ENCODE measurements around the gene JARID2.

The JARID2 gene

GRCh38 chr6:15509335-15509933 lies 263.6 kb downstream of the JARID2 start:
- Histone ChIP-seq H3K27ac (ENCODE audit: low read depth, low read length) (no peak overlapping the region), H3K4me1 (ENCODE audit: insufficient read depth, low read length) (peaks cover 20% of the 10 kb centered on the region), H3K4me3 (ENCODE audit: low read depth in 1 of 2, low read length in 2 of 2) (no peak overlapping the region), H3K36me3 (ENCODE audit: insufficient read depth, low read length) (peaks cover 67% of the 10 kb centered on the region), H3K27me3 (ENCODE audit: control insufficient read depth in 1 of 2, insufficient read depth in 2 of 2, low read length in 2 of 2) (no peaks in the 10 kb centered on the region), H3K9ac (ENCODE audit: low read length) (no peak overlapping the region), H3K9me3 (ENCODE audit: low read length) (no peaks in the 10 kb centered on the region)

GRCh38 chr6:15510121-15510520 lies 264.3 kb downstream of the JARID2 start:
- H3K4me3 ChIP-seq (ENCODE audit: low read depth in 1 of 2, low read length in 2 of 2): no peak overlapping the region
- H3K9me3 ChIP-seq (ENCODE audit: low read length): no peaks in the 10 kb centered on the region
- H3K27ac ChIP-seq (ENCODE audit: low read depth, low read length): no peak overlapping the region
- no peak overlapping the region for H3K9ac ChIP-seq (ENCODE audit: low read length)
- H3K27me3 ChIP-seq (ENCODE audit: control insufficient read depth in 1 of 2, insufficient read depth in 2 of 2, low read length in 2 of 2): no peaks in the 10 kb centered on the region
- peaks cover 73% of the 10 kb centered on the region for H3K36me3 ChIP-seq (ENCODE audit: insufficient read depth, low read length)
- peaks cover 14% of the 10 kb centered on the region for H3K4me1 ChIP-seq (ENCODE audit: insufficient read depth, low read length)

- Histone ChIP-seq H3K27me3 (ENCODE audit: control insufficient read depth in 1 of 2, insufficient read depth in 2 of 2, low read length in 2 of 2) (no peaks in the 10 kb centered on the region), H3K4me1 (ENCODE audit: insufficient read depth, low read length) (peaks cover 8% of the 10 kb centered on the region), H3K36me3 (ENCODE audit: insufficient read depth, low read length) (peaks cover 76% of the 10 kb centered on the region), H3K9ac (ENCODE audit: low read length) (no peak overlapping the region), H3K4me3 (ENCODE audit: low read depth in 1 of 2, low read length in 2 of 2) (no peak overlapping the region), H3K27ac (ENCODE audit: low read depth, low read length) (no peak overlapping the region), H3K9me3 (ENCODE audit: low read length) (no peaks in the 10 kb centered on the region)
Measured at GRCh38 chr6:15510536-15511247, 264.8 kb downstream of the JARID2 start.

- H3K4me1 ChIP-seq (ENCODE audit: insufficient read depth, low read length): no peaks in the 10 kb centered on the region
- no peak overlapping the region for H3K27ac ChIP-seq (ENCODE audit: low read depth, low read length)
- H3K36me3 ChIP-seq (ENCODE audit: insufficient read depth, low read length): peaks cover 75% of the 10 kb centered on the region
- no peaks in the 10 kb centered on the region for H3K9me3 ChIP-seq (ENCODE audit: low read length)
- H3K9ac ChIP-seq (ENCODE audit: low read length): no peak overlapping the region
- H3K27me3 ChIP-seq (ENCODE audit: control insufficient read depth in 1 of 2, insufficient read depth in 2 of 2, low read length in 2 of 2): no peaks in the 10 kb centered on the region
- H3K4me3 ChIP-seq (ENCODE audit: low read depth in 1 of 2, low read length in 2 of 2): no peak overlapping the region
Measured at GRCh38 chr6:15511248-15512125, 265.6 kb downstream of the JARID2 start.

- no peak overlapping the region for H3K4me3 ChIP-seq (ENCODE audit: low read depth in 1 of 2, low read length in 2 of 2)
- H3K9ac ChIP-seq (ENCODE audit: low read length): no peak overlapping the region
- peaks cover 68% of the 10 kb centered on the region for H3K36me3 ChIP-seq (ENCODE audit: insufficient read depth, low read length)
- H3K27me3 ChIP-seq (ENCODE audit: control insufficient read depth in 1 of 2, insufficient read depth in 2 of 2, low read length in 2 of 2): no peaks in the 10 kb centered on the region
- H3K4me1 ChIP-seq (ENCODE audit: insufficient read depth, low read length): no peaks in the 10 kb centered on the region
- no peak overlapping the region for H3K27ac ChIP-seq (ENCODE audit: low read depth, low read length)
- H3K9me3 ChIP-seq (ENCODE audit: low read length): no peaks in the 10 kb centered on the region
Measured at GRCh38 chr6:15512126-15512525, 266.3 kb downstream of the JARID2 start.

GRCh38 chr6:15512721-15513120 lies 266.9 kb downstream of the JARID2 start:
- peaks cover 68% of the 10 kb centered on the region for H3K36me3 ChIP-seq (ENCODE audit: insufficient read depth, low read length)
- H3K4me1 ChIP-seq (ENCODE audit: insufficient read depth, low read length): no peaks in the 10 kb centered on the region
- no peak overlapping the region for H3K4me3 ChIP-seq (ENCODE audit: low read depth in 1 of 2, low read length in 2 of 2)
- H3K27me3 ChIP-seq (ENCODE audit: control insufficient read depth in 1 of 2, insufficient read depth in 2 of 2, low read length in 2 of 2): no peaks in the 10 kb centered on the region
- H3K9ac ChIP-seq (ENCODE audit: low read length): no peak overlapping the region
- H3K9me3 ChIP-seq (ENCODE audit: low read length): no peaks in the 10 kb centered on the region
- no peak overlapping the region for H3K27ac ChIP-seq (ENCODE audit: low read depth, low read length)

GRCh38 chr6:15513131-15513771 lies 267.4 kb downstream of the JARID2 start:
- H3K36me3 ChIP-seq (ENCODE audit: insufficient read depth, low read length): peaks cover 67% of the 10 kb centered on the region
- no peak overlapping the region for H3K4me3 ChIP-seq (ENCODE audit: low read depth in 1 of 2, low read length in 2 of 2)
- no peak overlapping the region for H3K9ac ChIP-seq (ENCODE audit: low read length)
- no peak overlapping the region for H3K27ac ChIP-seq (ENCODE audit: low read depth, low read length)
- H3K9me3 ChIP-seq (ENCODE audit: low read length): no peaks in the 10 kb centered on the region
- no peaks in the 10 kb centered on the region for H3K4me1 ChIP-seq (ENCODE audit: insufficient read depth, low read length)
- no peaks in the 10 kb centered on the region for H3K27me3 ChIP-seq (ENCODE audit: control insufficient read depth in 1 of 2, insufficient read depth in 2 of 2, low read length in 2 of 2)

- Histone ChIP-seq H3K36me3 (ENCODE audit: insufficient read depth, low read length) (peaks cover 59% of the 10 kb centered on the region), H3K9me3 (ENCODE audit: low read length) (no peaks in the 10 kb centered on the region), H3K4me3 (ENCODE audit: low read depth in 1 of 2, low read length in 2 of 2) (no peak overlapping the region), H3K27ac (ENCODE audit: low read depth, low read length) (no peak overlapping the region), H3K4me1 (ENCODE audit: insufficient read depth, low read length) (no peaks in the 10 kb centered on the region), H3K27me3 (ENCODE audit: control insufficient read depth in 1 of 2, insufficient read depth in 2 of 2, low read length in 2 of 2) (no peaks in the 10 kb centered on the region), H3K9ac (ENCODE audit: low read length) (no peak overlapping the region)
Measured at GRCh38 chr6:15513801-15514711, 268.2 kb downstream of the JARID2 start.

- Histone ChIP-seq H3K36me3 (ENCODE audit: insufficient read depth, low read length) (peaks cover 58% of the 10 kb centered on the region), H3K4me1 (ENCODE audit: insufficient read depth, low read length) (no peaks in the 10 kb centered on the region), H3K4me3 (ENCODE audit: low read depth in 1 of 2, low read length in 2 of 2) (no peak overlapping the region), H3K9ac (ENCODE audit: low read length) (no peak overlapping the region), H3K27me3 (ENCODE audit: control insufficient read depth in 1 of 2, insufficient read depth in 2 of 2, low read length in 2 of 2) (no peaks in the 10 kb centered on the region), H3K27ac (ENCODE audit: low read depth, low read length) (no peak overlapping the region), H3K9me3 (ENCODE audit: low read length) (no peaks in the 10 kb centered on the region)
Measured at GRCh38 chr6:15515226-15515625, 269.4 kb downstream of the JARID2 start.

- Histone ChIP-seq H3K27ac (ENCODE audit: low read depth, low read length) (no peak overlapping the region), H3K27me3 (ENCODE audit: control insufficient read depth in 1 of 2, insufficient read depth in 2 of 2, low read length in 2 of 2) (no peaks in the 10 kb centered on the region), H3K4me1 (ENCODE audit: insufficient read depth, low read length) (no peaks in the 10 kb centered on the region), H3K4me3 (ENCODE audit: low read depth in 1 of 2, low read length in 2 of 2) (no peak overlapping the region), H3K9ac (ENCODE audit: low read length) (no peak overlapping the region), H3K36me3 (ENCODE audit: insufficient read depth, low read length) (peaks cover 58% of the 10 kb centered on the region), H3K9me3 (ENCODE audit: low read length) (no peaks in the 10 kb centered on the region)
Measured at GRCh38 chr6:15515660-15516375, 269.9 kb downstream of the JARID2 start.
